HFFc6 (cell line): Measurements from ENCODE around the gene WTIP. TPM values are rescaled to one million over a fixed set of nuclear protein-coding genes. Genes with fewer than 3 reads are reported as not detected.
A peak's percentile ranks its signal among the peaks of the same experiment; 100 is the strongest.
"Not testable (repeated sequence)": the region's sequence is repeated elsewhere in the genome, so short reads cannot be mapped to it uniquely, and the experiment has no call there.

Experiments
- DNase-seq: peaks from one replicate; pipeline ENCODE4 v3.0.0-alpha.2; 2018
- H3K27ac Mint-ChIP-seq: 2 replicates; pipeline ENCODE4 v1.8.0; 2020; ENCODE audit warnings: mild to moderate bottlenecking, mixed read lengths
- H3K27me3 Mint-ChIP-seq: 2 replicates; pipeline ENCODE4 v1.8.0; 2021; ENCODE audit warnings: mild to moderate bottlenecking, moderate library complexity, mixed read lengths; ENCODE audit not compliant: insufficient read depth
- H3K36me3 Mint-ChIP-seq: 2 replicates; pipeline ENCODE4 v1.8.0; 2021; ENCODE audit warnings: low read depth, mixed read lengths
- H3K4me1 Mint-ChIP-seq: 2 replicates; pipeline ENCODE4 v1.8.0; 2020; ENCODE audit warnings: low read depth, mixed read lengths
- H3K4me3 Mint-ChIP-seq: 2 replicates; pipeline ENCODE4 v1.8.0; 2020; ENCODE audit warnings: mild to moderate bottlenecking, moderate library complexity, mixed read lengths
- H3K9me3 Mint-ChIP-seq: 2 replicates; pipeline ENCODE4 v1.8.0; 2020; ENCODE audit warnings: mild to moderate bottlenecking, mixed read lengths
- total RNA-seq, 6 experiments: library from RNA; stranded (reverse); fragmentation: NEBNext Ultra II Directional; extraction: Animal tissue kit (Norgen Biotek cat#: 25700); gene quantifications; 2 replicates in 1 of 6; 3 replicates in 5 of 6; pipeline ENCODE4 v1.2.3, GENCODE V29; 2021
- TF ChIP-seq, protein P1 (sequence below): fragments of 200-600 bp; sonication (generic); IDR thresholded peaks from 2 replicates; pipeline ENCODE4 v1.5.0; 2021; ENCODE audit warnings: antibody characterized with exemption, mild to moderate bottlenecking

Gene WTIP
- total RNA-seq, 6 experiments from 2014 or later = 27.8 to 35.1 (median 29.4) TPM

DNA sequence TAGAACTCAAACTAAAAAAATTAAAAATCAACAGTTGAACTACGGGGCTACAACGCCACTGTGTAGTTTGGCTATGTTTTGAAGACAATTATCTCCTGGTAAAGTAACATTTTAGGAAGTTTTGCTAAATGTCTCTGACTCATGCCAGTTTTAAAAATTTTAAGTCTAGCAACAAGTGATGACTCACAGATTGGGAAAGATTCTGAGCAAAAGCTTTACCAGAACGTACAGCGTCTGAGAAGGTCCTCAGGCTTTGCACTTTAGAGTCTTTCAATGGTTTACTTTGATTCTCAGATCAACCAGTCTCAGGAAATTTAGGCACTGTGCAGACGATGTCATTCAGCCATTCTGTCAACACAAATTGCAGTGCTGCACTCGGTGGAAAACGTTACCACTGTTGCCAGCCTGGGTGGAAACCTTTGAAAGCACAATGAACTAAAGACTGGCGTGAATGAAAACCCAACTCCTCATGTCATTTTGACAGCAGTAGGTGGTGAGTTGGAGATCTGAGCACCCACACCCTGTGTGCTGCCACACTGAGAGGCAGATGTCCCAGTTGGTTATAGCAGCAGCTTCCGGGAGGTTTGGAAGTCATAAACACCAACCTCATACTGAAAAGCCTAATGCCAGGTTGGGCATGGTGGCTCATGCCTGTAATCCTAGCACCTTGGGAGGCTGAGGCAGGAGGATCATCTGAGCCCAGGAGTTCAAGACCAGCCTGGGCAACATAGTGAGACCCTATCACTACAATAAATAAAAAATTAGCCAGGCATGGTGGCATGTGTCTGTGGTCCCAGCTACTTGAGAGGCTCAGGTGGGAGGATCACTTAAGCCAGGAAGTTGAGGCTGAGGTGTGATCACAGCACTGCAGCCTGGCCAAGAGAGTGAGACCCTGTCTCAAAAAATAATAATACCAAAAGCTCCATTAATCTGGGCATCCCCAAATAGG, 6.3 kb upstream of the WTIP start:
- peak overlapping the region; percentile 66 for H3K4me3 Mint-ChIP-seq
- TF ChIP-seq, protein P1, sequence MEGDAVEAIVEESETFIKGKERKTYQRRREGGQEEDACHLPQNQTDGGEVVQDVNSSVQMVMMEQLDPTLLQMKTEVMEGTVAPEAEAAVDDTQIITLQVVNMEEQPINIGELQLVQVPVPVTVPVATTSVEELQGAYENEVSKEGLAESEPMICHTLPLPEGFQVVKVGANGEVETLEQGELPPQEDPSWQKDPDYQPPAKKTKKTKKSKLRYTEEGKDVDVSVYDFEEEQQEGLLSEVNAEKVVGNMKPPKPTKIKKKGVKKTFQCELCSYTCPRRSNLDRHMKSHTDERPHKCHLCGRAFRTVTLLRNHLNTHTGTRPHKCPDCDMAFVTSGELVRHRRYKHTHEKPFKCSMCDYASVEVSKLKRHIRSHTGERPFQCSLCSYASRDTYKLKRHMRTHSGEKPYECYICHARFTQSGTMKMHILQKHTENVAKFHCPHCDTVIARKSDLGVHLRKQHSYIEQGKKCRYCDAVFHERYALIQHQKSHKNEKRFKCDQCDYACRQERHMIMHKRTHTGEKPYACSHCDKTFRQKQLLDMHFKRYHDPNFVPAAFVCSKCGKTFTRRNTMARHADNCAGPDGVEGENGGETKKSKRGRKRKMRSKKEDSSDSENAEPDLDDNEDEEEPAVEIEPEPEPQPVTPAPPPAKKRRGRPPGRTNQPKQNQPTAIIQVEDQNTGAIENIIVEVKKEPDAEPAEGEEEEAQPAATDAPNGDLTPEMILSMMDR = no peak
- H3K4me1 Mint-ChIP-seq = peaks cover 36% of the 10 kb centered on the region
- H3K36me3 Mint-ChIP-seq = peaks cover 15% of the 10 kb centered on the region
- DNase-seq = peak; percentile 89
- H3K27ac Mint-ChIP-seq = peak overlapping the region; percentile 88
- H3K9me3 Mint-ChIP-seq = no peaks in the 10 kb centered on the region
- H3K27me3 Mint-ChIP-seq = peaks cover 2% of the 10 kb centered on the region; the same call in 1 of the 2 replicates

DNA sequence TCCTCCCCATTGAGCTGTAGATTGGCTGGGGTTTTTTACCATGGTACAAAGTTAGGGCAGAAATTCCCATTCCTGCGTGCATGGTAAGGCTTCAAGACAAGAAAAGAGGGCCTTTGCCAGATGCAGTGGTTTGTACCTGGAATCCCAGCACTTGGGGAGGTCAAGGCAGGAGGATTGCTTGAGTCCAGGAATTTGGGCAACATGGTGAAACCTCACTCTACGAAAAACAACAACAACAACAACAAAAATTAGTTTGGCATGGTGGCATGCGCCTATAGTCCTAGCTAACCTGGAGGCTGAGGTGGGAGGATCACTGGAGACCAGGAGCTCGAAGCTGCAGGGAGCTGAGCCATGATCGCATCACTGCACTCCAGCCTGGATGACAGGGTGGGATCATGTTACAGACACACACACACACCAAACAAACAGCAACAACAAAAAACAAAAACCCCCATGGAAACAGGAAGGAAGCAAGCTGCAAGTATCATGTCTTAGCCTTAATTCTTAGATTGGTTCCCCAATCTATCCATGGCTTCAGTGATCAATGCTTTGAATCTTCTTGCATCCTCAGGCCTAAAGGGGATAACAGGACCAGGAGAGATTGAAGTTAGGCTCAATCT, 5.5 kb upstream of the WTIP start:
- Mint-ChIP-seq H3K4me1 (peaks cover 36% of the 10 kb centered on the region), H3K9me3 (no peaks in the 10 kb centered on the region), H3K27ac (0 out of 2 replicates have a peak overlapping the region, but pooled peaks have one; percentile 57), H3K4me3 (no peak overlapping the region), H3K36me3 (peaks cover 15% of the 10 kb centered on the region), H3K27me3 (peaks cover 2% of the 10 kb centered on the region; the same call in 1 of the 2 replicates)
- no peak for DNase-seq
- TF ChIP-seq, protein P1 = no peak

DNA sequence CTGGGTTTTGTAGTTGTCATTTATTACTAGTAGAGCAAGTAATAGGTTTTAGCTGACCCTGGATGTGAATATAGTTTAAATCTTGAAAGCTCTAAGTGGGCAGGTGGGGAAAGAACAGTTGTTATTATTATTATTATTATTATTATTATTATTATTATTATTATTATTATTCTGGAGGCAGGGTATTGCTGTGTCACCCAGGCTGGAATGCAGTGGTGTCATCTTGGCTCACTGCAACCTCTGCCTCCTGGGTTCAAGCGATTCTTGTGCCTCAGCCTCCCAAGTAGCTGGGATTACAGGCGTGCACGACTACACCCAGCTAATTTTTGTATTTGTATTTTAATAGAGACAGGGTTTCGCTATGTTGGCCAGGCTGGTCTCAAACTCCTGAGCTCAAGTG, 3.1 kb upstream of the WTIP start:
- DNase-seq, H3K36me3 Mint-ChIP-seq, H3K27ac Mint-ChIP-seq, H3K9me3 Mint-ChIP-seq, H3K4me3 Mint-ChIP-seq, H3K27me3 Mint-ChIP-seq: not testable (repeated sequence)
- H3K4me1 Mint-ChIP-seq = peaks cover 33% of the 10 kb centered on the region

DNA sequence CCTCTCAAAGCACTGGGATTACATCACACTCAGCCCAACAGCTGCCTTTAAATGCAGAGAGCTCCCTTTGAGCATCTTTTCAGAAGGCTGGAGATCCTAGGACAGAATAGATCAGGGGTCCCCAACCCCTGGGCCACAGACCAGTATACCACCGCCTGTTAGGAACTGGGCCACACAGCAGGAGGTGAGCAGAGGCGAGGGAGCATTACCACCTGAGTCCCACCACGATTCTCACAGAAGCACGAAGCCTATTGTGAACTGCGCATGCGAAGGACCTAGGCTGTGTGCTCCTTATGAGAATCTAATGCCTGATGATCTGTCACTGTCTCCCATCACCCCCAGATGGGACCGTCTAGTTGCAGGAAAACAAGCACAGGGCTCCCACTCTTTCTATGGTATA, 2.2 kb upstream of the WTIP start:
- Mint-ChIP-seq H3K27ac (no peak overlapping the region), H3K4me1 (peaks cover 37% of the 10 kb centered on the region), H3K36me3 (peaks cover 6% of the 10 kb centered on the region; the same call in 1 of the 2 replicates), H3K9me3 (no peaks in the 10 kb centered on the region), H3K4me3 (no peak overlapping the region), H3K27me3 (peaks cover 4% of the 10 kb centered on the region; the same call in 1 of the 2 replicates)
- DNase-seq = no peak
- TF ChIP-seq, protein P1 = no peak

DNA sequence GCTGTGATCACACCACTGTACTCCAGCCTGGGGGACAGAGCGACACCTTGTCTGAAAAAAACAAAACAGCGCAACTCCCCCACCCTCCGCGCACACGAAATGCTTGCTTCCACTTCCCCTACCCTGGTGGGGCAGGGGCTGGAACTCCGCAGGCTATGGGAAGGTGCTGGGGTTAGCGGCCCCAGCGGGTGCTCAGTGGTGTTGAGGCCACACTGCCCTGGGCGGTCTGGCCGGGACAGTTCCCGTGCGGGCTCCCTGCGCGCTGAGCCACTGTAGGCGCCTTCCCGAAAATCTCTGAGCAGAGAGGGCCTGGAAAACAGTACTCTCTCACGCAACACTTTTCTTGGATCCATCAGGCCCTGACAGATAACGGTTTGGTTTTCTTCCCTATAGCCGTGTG, 1.1 kb upstream of the WTIP start:
- TF ChIP-seq, protein P1 = no peak
- no peaks in the 10 kb centered on the region for H3K9me3 Mint-ChIP-seq
- peaks cover 4% of the 10 kb centered on the region; the same call in 1 of the 2 replicates for H3K27me3 Mint-ChIP-seq
- peaks cover 28% of the 10 kb centered on the region for H3K4me1 Mint-ChIP-seq
- no peak overlapping the region; the same call in 1 of the 2 replicates for H3K27ac Mint-ChIP-seq
- DNase-seq = no peak
- peaks cover 6% of the 10 kb centered on the region; the same call in 1 of the 2 replicates for H3K36me3 Mint-ChIP-seq
- H3K4me3 Mint-ChIP-seq = 0 out of 2 replicates have a peak overlapping the region, but pooled peaks have one; percentile 28
